HL-60 (cell line): ENCODE data around the gene RARRES1.

ENCODE experiments used
- DNase-seq, 2 experiments: peaks; one replicate each; pipeline ENCODE4 v3.0.0-alpha.2; 2010 to 2020; ENCODE audit warnings: low read depth in 1 of 2, low spot score in 1 of 2
- H3K27ac ChIP-seq: fragments of 250-450 bp; sonication (Bioruptor Pico); replicated peaks from 2 replicates; pipeline ENCODE4 v1.5.1; 2020; ENCODE audit warnings: mild to moderate bottlenecking, moderate library complexity
- H3K27me3 ChIP-seq: fragments of 250-450 bp; sonication (Bioruptor Pico); 2 replicates; pipeline ENCODE4 v1.5.1; 2021; ENCODE audit warnings: mild to moderate bottlenecking, moderate library complexity; ENCODE audit not compliant: insufficient read depth, poor library complexity, severe bottlenecking
- H3K4me3 ChIP-seq: replicated peaks from 2 replicates; pipeline ENCODE4 v1.5.1; 2011; ENCODE audit warnings: mild to moderate bottlenecking, control low read depth, low read length; ENCODE audit not compliant: insufficient read depth
- GABPA ChIP-seq: IDR thresholded peaks from 2 replicates; pipeline ENCODE4 v1.6.1; 2012; ENCODE audit warnings: low read depth
- POLR2AphosphoS5 ChIP-seq: IDR thresholded peaks from 2 replicates; pipeline ENCODE4 v1.6.1; 2012; ENCODE audit warnings: low read depth
- SPI1 ChIP-seq: IDR thresholded peaks from 2 replicates; pipeline ENCODE4 v1.6.1; 2012; ENCODE audit warnings: low read depth, mild to moderate bottlenecking, borderline replicate concordance
- TF ChIP-seq, protein P1 (sequence below): IDR thresholded peaks from one replicate; pipeline ENCODE4 v1.5.1; 2011; ENCODE audit warnings: low read length, control low read depth, inconsistent platforms; ENCODE audit not compliant: insufficient read depth
- TF ChIP-seq, protein P2 (sequence below): IDR thresholded peaks from 2 replicates; pipeline ENCODE4 v1.6.1; 2012; ENCODE audit warnings: low read depth; ENCODE audit not compliant: insufficient replicate concordance

The RARRES1 gene

DNA sequence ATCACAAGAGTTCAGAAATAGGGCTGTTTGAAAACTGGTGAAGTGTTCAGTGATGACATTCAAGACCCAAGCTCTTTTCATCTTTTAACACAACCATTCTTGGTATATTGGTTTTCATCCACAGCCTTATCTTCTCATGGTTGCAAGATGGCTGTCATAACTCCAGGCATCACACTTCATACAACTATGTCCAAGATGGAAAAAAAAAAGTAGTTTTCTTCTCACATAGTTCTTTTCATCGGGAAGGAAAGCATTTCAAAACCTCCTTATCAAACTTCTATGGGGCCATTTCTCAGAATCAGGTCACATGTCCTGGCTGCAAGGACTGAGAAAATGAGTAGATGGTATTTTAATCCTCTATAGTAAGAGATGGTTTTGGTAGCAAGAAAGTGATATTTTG is 48.5 kb upstream of the RARRES1 start:
- DNase-seq = no peak
- no peak overlapping the region for H3K4me3 ChIP-seq
- TF ChIP-seq, protein P1, sequence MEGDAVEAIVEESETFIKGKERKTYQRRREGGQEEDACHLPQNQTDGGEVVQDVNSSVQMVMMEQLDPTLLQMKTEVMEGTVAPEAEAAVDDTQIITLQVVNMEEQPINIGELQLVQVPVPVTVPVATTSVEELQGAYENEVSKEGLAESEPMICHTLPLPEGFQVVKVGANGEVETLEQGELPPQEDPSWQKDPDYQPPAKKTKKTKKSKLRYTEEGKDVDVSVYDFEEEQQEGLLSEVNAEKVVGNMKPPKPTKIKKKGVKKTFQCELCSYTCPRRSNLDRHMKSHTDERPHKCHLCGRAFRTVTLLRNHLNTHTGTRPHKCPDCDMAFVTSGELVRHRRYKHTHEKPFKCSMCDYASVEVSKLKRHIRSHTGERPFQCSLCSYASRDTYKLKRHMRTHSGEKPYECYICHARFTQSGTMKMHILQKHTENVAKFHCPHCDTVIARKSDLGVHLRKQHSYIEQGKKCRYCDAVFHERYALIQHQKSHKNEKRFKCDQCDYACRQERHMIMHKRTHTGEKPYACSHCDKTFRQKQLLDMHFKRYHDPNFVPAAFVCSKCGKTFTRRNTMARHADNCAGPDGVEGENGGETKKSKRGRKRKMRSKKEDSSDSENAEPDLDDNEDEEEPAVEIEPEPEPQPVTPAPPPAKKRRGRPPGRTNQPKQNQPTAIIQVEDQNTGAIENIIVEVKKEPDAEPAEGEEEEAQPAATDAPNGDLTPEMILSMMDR = no peak
- TF ChIP-seq SPI1 = no peak
- TF ChIP-seq, protein P2, sequence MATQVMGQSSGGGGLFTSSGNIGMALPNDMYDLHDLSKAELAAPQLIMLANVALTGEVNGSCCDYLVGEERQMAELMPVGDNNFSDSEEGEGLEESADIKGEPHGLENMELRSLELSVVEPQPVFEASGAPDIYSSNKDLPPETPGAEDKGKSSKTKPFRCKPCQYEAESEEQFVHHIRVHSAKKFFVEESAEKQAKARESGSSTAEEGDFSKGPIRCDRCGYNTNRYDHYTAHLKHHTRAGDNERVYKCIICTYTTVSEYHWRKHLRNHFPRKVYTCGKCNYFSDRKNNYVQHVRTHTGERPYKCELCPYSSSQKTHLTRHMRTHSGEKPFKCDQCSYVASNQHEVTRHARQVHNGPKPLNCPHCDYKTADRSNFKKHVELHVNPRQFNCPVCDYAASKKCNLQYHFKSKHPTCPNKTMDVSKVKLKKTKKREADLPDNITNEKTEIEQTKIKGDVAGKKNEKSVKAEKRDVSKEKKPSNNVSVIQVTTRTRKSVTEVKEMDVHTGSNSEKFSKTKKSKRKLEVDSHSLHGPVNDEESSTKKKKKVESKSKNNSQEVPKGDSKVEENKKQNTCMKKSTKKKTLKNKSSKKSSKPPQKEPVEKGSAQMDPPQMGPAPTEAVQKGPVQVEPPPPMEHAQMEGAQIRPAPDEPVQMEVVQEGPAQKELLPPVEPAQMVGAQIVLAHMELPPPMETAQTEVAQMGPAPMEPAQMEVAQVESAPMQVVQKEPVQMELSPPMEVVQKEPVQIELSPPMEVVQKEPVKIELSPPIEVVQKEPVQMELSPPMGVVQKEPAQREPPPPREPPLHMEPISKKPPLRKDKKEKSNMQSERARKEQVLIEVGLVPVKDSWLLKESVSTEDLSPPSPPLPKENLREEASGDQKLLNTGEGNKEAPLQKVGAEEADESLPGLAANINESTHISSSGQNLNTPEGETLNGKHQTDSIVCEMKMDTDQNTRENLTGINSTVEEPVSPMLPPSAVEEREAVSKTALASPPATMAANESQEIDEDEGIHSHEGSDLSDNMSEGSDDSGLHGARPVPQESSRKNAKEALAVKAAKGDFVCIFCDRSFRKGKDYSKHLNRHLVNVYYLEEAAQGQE = no peak
- TF ChIP-seq GABPA = no peak
- TF ChIP-seq POLR2AphosphoS5 = no peak
- H3K27ac ChIP-seq = no peak overlapping the region
- no peaks in the 10 kb centered on the region for H3K27me3 ChIP-seq

DNA sequence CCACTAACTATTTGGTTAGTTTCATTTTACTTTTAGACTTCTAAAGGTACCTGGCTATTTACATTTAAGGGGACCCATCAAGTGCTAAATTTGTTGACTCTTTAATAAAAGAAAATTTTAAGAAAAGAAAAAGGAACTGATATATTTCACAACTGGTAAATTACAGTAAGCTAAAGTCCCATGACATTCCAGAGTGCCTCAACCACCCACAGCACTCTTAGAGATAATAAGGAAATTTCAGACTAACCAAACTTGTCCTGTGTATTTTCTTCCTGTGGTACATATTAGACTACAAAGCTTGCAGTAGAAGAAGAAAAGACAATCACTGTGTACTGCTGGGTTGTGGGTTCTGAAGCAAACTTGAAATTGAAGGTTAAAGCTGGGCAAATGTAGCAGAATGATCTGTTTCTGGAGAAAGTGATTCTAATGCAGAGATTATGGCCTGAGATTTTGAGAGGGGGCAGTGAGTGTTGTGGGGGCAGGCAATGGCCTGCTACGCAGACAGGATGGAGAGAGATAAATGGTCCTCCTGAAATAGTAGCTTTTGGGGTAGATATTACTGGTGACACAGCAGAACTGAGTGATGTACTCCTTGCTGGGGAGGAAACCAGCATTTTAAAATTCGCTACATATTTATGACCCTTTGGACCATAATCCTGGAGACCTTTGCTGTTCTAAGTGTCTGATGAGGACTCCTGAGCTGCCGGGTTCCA is 45.1 kb upstream of the RARRES1 start:
- H3K27me3 ChIP-seq = no peaks in the 10 kb centered on the region
- TF ChIP-seq, protein P1 = no peak
- TF ChIP-seq, protein P2 = no peak
- DNase-seq = no peak
- no peak overlapping the region for H3K4me3 ChIP-seq
- H3K27ac ChIP-seq = no peak overlapping the region

DNA sequence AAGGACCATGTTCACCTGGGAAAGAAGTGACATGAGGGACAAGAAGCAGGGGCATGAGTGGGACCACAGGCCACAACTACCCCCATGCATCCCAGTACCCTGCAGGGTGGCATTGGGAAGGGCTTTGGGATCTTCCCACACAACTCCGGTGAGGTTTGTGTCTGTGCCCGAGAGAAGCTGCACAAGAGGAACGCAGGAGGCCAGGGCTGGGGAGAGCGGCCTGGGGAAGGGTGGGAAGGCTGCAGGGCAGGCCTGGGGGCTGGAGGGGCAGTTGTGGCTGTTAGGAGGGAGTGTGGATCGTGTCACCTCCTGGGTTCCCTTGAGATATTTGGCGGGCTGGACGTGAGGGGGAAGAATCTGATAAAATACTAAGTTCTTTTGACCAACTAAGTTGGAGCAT is 44.3 kb upstream of the RARRES1 start:
- no peaks in the 10 kb centered on the region for H3K27me3 ChIP-seq
- DNase-seq = no peak
- TF ChIP-seq GABPA (no peak), POLR2AphosphoS5 (no peak), SPI1 (no peak)
- TF ChIP-seq, protein P2 = no peak
- TF ChIP-seq, protein P1 = no peak
- H3K27ac ChIP-seq = no peak overlapping the region
- no peak overlapping the region for H3K4me3 ChIP-seq
